ENCODE results near the gene NDE1.
A peak's percentile ranks its signal among the peaks of the same experiment; 100 is the strongest.

Gene NDE1

DNA sequence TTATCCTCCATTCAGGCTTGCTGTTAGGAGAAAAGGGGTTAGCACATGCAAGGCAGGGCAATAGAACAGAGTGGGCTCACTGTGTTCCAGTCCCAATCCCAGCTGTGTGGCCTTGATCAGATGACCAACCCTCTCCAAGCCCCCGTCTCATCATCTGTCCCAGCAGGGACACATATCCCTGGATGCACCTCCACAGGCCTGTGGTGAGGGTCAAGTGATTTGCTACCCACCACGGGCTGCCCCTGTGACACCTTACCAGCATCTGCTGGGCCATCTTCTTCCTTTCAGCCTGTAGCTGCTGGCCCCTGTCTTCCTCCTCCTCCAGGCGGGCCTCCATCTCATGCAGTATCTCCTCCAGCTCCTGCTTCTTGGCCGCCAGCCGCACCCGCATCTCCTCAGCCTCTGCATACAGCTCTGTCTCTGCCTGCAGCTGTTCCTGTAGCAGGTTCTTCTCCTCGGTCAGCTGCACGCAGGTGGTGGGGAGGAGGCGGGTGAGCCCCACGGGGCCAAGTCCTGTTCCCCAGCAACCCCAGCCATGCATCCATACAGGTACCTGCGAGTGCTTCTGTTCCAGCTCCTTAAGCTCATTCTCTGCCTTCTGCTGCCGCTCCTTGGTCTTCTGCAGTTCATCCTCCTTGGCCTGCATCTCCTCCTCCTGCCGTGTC, 91.3 kb downstream of the NDE1 start:
- DNase-seq, result no peak

DNA sequence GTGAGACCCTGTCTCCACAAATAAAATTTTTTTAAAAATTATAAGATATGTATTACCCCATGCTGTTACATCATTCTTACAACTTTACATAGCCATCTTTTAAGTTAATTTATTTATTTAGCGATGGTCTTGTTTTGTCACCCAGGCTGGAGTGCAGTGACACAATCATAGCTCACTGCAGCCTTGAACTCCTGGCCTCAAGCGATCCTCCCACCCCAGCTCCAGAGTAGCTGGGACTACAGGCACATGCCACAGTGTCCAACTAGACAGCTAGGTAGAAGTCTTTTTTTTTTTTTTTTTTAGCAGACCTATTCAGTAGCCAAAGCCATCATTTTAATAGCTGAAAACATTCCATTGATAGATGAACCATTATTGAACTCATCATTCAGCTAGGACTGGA, 92.7 kb downstream of the NDE1 start:
- no peak for DNase-seq

DNA sequence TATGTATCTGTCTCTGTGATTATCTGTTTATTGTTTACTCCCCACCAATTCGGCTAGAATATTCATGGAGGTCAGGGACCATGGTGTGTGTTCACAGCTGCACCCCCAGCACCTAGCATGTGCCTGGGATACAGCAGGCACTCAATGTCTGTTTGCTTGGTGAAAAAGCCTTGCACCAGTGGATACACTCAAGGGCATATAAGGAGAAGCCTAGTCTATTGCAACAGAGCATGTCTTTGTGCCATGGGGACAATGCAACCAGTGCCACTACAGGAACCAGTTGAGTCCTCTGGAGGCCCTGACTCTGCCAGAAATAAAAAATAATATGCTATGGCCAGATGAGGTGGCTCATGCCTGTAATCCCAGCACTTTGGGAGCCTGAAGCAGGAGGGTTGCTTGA, 93.6 kb downstream of the NDE1 start:
- DNase-seq, result no peak

DNA sequence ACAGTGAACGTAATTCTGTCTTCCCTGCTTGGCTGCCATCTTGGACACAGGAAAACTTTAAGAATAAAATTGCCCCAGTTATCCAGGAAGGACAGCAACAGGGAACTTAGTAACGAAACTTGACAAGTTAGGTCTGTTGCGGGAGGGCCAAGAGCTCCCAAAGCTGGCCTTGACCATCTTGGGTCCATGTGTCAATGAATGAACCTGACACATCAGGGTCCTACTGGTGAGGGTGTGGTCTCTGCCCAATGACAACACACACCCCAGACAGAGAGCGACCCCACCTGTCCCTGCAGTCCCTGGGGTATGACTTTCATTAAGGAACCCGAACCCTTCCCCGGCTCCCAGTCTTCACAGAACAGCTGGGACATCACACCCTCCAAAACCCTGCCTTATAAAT, 96.3 kb downstream of the NDE1 start:
- DNase-seq, result no peak

DNA sequence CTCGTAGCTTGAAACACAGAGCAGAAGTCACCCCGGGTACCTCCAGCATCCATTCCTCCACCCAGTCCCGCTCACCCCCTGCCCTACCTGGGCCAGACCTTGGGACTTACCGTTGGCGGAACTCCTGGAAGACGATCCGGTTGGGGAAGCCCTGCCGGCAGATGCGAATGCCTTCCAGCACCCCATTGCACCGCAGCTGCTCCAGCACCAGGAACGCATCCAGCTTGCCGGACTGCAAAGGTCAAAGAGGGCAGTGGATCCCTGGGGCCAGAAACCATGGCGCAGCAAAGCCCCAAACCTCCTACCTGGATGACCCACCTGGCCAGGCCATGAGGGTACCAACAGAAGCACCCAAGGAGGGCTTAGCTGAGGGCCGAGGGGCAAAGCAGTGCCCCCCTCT, 97.9 kb downstream of the NDE1 start:
- DNase-seq, result no peak

DNA sequence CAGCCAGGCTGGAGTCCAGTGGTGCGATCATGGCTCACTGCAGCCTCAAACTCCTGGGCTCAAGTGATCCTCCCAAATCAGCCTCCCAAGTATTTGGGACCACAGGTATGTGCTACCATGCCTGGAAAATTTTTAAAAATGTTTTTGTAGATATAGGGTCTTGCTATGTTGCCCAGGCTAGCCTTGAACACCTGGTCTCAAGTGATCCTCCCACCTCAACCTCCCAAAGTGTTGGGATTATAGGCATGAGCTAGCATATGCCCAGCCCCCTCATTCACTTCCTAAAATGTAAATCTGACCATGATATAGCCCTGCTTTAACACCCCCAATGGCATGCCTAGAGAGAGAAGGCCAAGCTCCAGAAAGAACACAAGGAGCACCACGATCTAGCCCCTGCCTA, 98.6 kb downstream of the NDE1 start:
- no peak for DNase-seq

DNA sequence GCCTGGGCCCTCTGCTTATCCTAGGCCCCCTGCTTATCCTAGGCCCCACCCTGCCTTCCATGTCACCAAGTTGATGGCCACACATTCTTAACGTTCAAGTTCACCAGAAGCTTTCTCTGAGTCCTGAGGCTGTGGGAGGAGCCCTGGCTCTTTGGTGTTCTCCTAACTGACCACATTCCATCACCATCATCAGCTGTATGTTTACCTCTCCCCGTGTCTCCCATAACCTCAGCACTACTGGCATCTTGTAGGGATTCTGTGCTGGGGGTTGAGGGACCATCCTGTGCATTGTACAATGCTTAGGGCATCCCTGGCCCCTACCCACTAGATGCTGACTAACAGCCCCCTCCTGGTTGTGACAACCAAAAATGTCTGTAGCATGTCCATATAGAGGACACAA, 99.3 kb downstream of the NDE1 start:
- DNase-seq, result no peak

DNA sequence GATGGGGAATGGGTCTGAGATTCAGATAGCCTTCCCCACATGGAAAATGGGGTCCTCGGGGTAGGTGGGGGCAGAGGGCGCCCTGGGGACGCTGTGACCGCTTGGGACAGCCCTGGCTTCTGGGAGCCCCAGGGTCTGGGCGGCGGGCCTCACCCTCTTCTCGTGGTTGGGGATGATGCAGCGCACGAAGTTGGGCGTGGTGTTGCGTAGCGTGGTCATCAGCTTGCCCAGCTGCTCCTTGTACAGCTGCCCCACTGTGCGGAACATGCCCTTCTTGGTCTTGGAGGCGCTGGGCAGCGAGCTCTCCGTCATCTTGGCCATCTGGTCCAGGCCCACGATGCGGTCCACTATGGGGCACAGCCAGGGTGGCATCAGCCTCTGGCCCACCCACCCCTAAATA, 99.9 kb downstream of the NDE1 start:
- DNase-seq, result no peak

DNA sequence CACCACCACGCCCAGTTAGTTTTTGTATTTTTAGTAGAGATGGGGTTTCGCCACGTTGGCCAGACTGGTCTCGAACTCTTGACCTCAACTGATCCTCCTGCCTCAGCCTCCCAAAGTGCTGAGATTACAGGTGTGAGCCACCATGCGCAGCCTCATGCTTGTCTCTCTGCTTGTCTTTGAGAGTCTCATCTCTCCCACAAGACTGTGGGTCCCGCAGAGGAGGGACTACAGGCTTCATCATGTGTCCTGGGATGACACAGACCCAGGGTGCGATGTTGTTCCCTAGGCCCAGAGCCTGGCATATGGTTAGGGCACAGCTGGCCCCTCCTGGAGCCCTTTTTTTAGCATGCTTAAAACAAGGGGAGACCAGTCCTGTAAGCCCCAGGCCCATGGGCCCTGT, 101.9 kb downstream of the NDE1 start:
- no peak for DNase-seq

DNA sequence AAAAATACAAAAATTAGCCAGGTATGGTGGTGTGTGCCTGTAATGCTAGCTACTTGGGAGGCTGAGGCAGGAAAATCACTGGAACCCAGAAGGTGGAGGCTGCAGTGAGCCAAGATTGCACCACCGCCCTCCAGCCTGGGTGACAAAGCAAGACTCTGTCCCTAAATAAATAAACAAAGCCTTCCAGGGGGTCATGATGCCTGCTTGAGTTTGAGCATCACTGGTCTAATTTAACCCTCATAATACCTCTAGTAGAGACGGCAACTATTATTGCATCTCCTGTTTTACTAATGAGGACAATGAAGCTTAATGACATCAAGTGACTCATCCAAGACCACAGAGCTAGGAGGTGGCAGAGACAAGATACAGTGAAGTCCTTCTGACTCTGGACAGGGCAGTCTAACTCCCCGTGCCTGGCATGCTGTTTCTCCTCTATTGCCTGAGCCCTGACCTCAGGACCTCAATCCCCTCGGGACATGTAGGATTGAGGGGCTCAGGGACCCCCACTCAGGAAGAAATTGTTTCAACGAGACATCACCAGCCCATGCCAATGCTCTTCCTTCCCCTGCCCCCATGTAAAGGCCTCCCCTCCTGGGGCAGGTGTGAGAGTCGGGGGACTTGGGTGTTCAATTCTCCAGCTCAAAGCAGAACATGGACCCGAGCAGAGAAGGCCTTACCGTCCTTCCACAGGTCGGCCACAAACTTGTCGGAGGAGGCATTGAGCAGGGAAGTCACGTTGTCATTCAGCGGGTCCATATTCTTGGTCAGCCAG, 102.9 kb downstream of the NDE1 start:
- DNase-seq, result no peak

DNA sequence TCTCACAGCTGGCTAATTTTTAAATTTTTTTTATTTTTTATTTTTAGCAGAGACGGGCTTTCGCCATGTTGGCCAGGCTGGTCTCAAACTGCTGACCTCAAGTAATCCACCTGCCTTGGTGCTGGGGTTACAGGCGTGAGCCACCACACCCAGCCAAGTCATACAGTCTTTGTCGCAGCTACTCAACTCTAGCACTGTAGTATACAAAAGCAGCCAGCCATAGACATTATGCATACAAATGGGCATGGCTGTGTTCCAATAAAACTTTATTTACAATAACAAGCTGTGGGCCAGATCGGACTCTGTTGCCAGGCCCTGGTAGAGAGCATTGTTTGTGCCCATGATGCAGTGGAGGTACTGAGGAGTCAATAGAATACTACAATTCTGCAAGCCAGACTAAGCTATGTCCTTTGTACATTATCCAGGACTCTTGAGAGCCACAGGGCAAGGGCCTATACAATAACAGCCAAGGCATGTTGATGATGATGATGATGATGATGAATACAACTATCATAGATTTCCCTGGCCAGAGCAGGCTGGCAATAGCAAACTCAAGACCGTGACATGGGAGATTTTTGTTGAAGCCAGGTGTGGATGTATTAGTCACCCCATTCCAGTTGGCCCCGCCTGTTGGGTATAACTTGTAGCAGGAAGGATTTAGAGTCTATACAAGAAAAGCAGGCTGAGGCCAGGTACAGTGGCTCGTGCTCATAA, 104.9 kb downstream of the NDE1 start:
- DNase-seq, result no peak

DNA sequence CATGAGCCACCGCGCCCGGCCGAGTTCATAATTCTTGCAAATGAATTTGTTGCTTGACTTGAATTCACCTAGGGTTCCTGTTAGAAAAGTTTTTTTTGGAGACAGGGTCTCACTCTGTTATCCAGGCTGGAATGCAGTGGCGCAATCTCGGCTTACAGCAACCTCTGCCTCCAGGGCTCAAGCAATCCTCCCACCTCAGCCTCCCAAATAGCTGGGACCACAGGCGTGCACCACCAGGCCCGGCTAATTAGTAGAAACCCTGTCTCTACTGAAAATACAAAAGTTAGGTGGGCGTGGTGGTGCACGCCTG, 107.0 kb downstream of the NDE1 start:
- no peak for DNase-seq

DNA sequence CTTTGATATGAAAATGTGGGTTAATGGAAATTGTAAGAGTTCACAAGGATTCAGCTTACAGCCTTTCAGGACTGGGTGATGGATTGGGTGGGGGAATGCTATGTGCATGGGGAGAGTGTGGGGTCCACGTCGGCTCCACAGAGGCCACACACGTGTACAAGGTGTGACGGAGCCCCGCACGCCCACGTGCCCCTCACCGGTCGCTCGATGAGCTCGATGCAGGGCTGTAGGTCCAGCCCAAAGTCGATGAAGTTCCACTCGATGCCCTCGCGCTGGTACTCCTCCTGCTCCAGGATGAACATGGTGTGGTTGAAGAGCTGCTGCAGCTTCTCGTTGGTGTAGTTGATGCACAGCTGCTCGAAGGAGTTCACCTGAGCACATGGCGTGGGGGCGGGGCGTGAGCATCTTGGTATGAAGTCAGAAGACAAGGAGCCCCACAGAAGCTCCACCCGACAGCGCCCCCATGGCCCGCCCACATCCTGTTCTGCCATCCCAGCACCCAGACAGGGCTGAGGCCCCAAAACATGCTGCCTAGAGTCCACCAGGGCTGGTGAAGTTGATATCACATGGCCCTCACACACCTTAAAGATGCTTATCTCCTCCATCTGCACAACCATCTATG, 107.7 kb downstream of the NDE1 start:
- no peak for DNase-seq

DNA sequence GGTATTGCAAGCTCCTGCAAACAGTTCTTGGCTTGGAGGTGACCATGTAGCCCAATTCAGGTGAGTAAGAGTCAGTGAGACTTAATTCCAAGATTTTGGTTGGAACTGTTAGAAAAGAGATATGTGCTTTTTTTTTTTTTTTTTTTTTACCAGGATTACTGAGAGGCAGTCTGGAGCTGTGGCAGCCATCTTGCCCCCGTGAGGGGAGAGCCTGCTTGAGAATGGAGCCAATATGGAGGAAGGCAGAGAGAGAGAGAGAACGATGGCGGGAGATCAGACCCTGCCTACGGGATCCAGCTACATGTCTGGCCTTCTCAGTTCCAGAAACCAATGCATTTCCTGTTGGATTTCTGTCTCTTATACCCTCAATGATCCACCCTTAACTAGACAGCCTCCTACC, 109.0 kb downstream of the NDE1 start:
- no peak for DNase-seq

DNA sequence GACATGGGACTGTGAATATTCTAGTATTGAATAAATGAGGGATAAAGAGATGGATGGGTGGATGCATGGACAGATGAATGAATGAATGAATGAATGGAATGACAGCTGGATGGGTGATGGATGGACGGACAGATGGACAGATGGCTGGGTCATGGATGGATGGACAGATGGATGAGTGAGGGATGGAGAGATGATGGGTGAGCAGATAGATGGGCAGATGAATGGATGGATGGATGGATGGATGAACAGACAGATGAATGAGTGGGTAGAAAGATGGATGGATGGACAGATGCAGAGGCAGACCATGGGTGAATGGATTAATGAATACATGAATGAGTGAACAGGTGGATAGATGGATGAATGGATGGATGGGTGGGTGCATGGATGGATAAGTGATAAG, 110.1 kb downstream of the NDE1 start:
- DNase-seq, result no peak

DNA sequence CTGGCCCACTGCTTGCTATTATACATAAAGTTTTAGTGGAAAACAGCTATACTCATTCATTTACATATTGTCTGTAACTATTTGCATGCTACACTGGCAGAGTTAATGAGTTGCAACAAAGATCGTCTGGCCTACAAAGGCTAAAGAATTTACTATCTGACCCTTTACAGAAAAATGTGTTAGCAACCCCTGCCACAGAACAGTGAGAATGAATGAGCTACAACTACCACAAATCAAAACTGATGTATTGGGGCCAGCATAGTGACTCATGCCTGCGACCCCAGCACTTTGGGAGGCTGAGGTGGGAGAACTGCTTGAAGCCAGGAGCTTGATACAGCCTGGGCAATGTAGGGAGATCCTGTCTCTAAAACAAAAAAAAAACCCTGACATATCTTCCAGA, 114.1 kb downstream of the NDE1 start:
- DNase-seq, result no peak

DNA sequence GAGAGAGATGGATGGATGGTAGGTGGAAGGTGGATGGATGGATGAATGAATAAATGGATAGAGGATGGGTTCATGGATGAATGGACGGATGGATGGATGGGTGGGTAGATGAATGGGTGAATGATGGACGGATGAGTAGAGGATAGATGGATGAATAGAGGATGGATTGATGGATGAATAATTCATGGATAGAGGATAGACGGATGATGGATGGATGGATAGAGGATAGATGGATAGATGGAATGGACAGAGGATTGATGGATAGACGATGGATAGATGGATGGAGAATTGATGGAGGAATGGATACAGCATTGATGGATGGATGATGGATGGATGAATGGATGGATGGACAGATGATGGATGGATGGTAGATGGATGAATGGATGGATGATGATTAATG, 115.1 kb downstream of the NDE1 start:
- no peak for DNase-seq

DNA sequence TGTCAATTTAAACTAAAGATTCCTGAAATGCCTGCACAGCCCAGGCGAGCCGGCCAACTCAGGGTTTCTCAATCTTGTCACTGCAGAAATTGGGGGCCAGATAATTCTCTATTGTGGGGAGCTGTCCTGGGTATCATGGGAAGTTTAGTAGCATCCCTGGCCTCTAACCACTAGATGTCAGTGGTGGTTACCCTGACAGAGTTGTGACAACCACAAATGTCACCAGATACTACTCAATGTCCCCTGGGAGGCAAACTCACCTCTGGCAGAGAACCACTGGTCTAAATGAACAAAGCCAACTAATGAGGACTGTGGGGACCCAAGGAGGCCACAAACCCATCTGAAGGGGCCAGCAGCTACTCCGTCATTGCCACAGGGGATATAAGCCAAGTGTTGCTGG, 115.8 kb downstream of the NDE1 start:
- DNase-seq, result peak; percentile 58

DNA sequence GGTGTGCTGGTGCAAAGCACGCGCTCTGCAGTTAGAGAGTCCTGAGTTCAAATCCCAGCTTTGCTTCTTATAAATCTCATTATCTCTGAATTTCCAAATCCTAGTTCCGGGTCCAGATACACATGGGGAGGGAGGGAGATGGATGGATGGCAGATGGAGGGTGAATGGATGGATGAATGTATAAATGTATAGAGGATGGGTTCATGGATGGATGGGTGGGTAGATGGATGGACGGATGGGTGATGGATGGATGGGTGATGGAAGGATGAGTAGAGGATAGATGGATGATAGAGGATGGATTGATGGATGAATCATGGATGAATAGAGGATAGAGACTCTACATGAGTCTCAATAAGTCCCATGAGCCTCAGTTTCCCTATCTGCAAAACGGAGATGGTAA, 116.9 kb downstream of the NDE1 start:
- no peak for DNase-seq

DNA sequence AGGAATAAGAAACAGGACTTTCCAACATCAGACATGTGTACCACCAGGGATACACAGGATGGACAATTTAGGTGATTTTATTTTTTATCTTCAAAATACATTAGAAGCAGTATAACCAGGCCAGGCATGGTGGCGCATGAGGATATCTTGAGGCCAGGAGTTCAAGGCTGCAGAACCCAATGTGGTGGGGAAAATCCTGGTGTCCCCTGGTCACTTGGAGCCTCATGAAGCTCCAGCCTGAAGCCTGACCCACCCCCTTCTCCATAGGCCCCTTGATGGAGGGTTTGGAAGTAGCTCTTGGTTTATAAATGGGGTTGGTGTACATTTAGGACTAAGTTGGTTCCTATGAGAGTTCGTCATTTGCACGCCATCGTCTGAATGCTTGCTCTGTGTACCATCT, 118.2 kb downstream of the NDE1 start:
- no peak for DNase-seq

DNA sequence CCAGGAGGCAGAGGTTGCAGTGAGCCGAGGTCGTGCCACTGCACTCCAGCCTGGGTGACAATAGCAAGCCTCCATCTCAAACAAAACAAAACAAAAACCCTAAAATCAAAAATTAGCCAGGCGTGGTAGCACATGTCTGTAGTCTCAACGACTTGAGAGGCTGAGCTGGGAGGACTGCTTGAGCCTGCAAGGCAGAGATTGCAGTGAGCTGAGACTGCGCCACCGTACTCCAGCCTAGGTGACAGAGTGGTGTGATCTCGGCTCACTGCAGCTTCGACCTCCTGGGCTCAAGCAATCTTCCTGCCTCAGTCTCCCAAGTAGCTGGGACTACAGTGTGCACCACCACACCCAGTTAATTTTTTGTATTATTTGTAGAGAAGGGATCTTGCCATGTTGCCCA, 119.2 kb downstream of the NDE1 start:
- DNase-seq, result no peak

DNA sequence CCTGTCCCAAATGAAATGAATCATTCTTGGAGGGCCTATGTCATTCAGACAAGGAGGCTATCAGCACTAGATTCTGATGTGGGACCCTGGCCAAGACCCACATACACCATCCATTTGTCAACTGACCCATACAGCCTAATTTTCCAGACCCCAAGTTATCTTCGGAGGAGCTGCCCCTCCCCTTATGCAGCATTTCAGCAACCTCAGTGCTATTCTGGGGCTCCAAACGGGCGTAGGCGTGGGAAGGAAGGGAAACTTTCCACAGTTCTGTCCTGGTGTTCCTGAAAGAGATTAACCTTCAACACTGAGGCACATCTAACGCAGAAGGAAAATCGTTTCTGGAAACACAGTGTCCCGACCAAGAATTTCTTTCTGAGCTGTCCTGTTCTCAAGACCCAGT, 120.1 kb downstream of the NDE1 start:
- no peak for DNase-seq

DNA sequence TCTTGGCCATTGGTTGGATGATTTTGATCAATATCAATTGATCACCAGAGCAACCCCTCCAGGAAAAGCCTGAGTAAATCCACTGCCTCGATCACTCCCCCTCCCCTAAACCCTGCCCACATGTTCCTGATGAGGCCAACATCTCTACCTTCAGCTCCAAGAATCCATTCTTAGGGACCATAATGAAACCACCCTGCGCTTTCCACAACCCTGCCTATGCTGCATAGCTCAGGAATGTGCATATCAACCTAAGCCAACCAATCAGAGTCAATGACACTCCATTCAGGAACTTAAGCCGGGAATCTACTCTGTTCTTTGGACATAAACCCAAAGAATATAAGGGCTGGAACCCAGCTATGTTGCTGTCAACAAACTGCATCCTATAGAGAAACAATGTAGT, 120.5 kb downstream of the NDE1 start:
- DNase-seq, result no peak

DNA sequence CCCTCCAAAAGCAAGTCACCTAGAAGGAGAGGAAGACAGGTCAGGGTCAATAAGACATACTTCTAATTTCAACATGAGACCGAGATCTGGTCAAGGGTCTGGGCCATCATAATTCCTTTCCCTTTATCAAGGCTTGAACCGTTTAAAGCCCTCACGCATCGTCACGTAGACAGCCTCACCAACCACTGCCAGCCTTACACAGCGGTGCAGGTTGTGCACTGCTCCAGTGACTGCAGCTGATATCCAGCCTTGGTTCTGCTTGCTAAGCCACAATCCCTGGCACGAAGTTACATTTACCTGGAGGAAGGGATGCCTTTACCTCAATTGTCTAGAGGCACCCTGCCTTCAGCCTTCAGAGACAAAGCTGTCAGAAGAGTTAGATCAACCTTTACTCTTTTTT, 121.6 kb downstream of the NDE1 start:
- no peak for DNase-seq

Data from GDM1 (cell line).